ENCODE measurements around the gene PTPN1.

The PTPN1 gene

GRCh38 chr20:50469176-50469723 lies 40.9 kb upstream of the PTPN1 start:
- no peaks in the 10 kb centered on the region for H3K27me3 ChIP-seq (ENCODE audit: insufficient read depth, poor library complexity, severe bottlenecking)
- H3K4me3 ChIP-seq (ENCODE audit: severe bottlenecking) = no peak overlapping the region
- DNase-seq (ENCODE audit: low spot score) = no peak
- no peak for ATAC-seq (ENCODE audit: low read depth)
- H3K4me1 ChIP-seq (ENCODE audit: insufficient read depth, poor library complexity, severe bottlenecking) = peaks cover 13% of the 10 kb centered on the region
- H3K36me3 ChIP-seq (ENCODE audit: low read depth) = no peaks in the 10 kb centered on the region
- H3K9me3 ChIP-seq (ENCODE audit: severe bottlenecking) = no peaks in the 10 kb centered on the region
- no peak for TF ChIP-seq CTCF (IDR thresholded peaks at IDR 0.05; ENCODE audit: poor library complexity, severe bottlenecking)
- no peak overlapping the region for H3K27ac ChIP-seq (ENCODE audit: poor library complexity, severe bottlenecking)

- no peak for TF ChIP-seq CTCF (IDR thresholded peaks at IDR 0.05; ENCODE audit: poor library complexity, severe bottlenecking)
- Histone ChIP-seq H3K27ac (ENCODE audit: poor library complexity, severe bottlenecking) (no peak overlapping the region), H3K36me3 (ENCODE audit: low read depth) (no peaks in the 10 kb centered on the region), H3K4me1 (ENCODE audit: insufficient read depth, poor library complexity, severe bottlenecking) (peaks cover 15% of the 10 kb centered on the region), H3K27me3 (ENCODE audit: insufficient read depth, poor library complexity, severe bottlenecking) (no peaks in the 10 kb centered on the region), H3K4me3 (ENCODE audit: severe bottlenecking) (no peak overlapping the region), H3K9me3 (ENCODE audit: severe bottlenecking) (no peaks in the 10 kb centered on the region)
- ATAC-seq (ENCODE audit: low read depth) (no peak), DNase-seq (ENCODE audit: low spot score) (no peak)
Measured at GRCh38 chr20:50469796-50470195, 40.4 kb upstream of the PTPN1 start.

- H3K27me3 ChIP-seq (ENCODE audit: insufficient read depth, poor library complexity, severe bottlenecking) = no peaks in the 10 kb centered on the region
- H3K27ac ChIP-seq (ENCODE audit: poor library complexity, severe bottlenecking) = peak overlapping the region; percentile 5
- peaks cover 16% of the 10 kb centered on the region for H3K4me1 ChIP-seq (ENCODE audit: insufficient read depth, poor library complexity, severe bottlenecking)
- H3K4me3 ChIP-seq (ENCODE audit: severe bottlenecking) = no peak overlapping the region
- no peak for DNase-seq (ENCODE audit: low spot score)
- no peaks in the 10 kb centered on the region for H3K9me3 ChIP-seq (ENCODE audit: severe bottlenecking)
- no peaks in the 10 kb centered on the region for H3K36me3 ChIP-seq (ENCODE audit: low read depth)
- no peak for TF ChIP-seq CTCF (IDR thresholded peaks at IDR 0.05; ENCODE audit: poor library complexity, severe bottlenecking)
- no peak for ATAC-seq (ENCODE audit: low read depth)
Measured at GRCh38 chr20:50470264-50470858, 39.8 kb upstream of the PTPN1 start.

- Histone ChIP-seq H3K36me3 (ENCODE audit: low read depth) (no peaks in the 10 kb centered on the region), H3K27me3 (ENCODE audit: insufficient read depth, poor library complexity, severe bottlenecking) (no peaks in the 10 kb centered on the region), H3K4me3 (ENCODE audit: severe bottlenecking) (no peak overlapping the region), H3K4me1 (ENCODE audit: insufficient read depth, poor library complexity, severe bottlenecking) (peaks cover 22% of the 10 kb centered on the region), H3K27ac (ENCODE audit: poor library complexity, severe bottlenecking) (peak overlapping the region; percentile 5), H3K9me3 (ENCODE audit: severe bottlenecking) (no peaks in the 10 kb centered on the region)
- TF ChIP-seq CTCF (IDR thresholded peaks at IDR 0.05; ENCODE audit: poor library complexity, severe bottlenecking) = no peak
- DNase-seq (ENCODE audit: low spot score) (no peak), ATAC-seq (ENCODE audit: low read depth) (peak; percentile 8; the same call in 2 of the 3 replicates)
Measured at GRCh38 chr20:50471231-50471630, 39.0 kb upstream of the PTPN1 start.

Measured in RWPE2 (cell line).